GM04503 (cell line): ENCODE measurements around the gene WNK2.
"Not testable (repeated sequence)": the region's sequence is repeated elsewhere in the genome, so short reads cannot be mapped to it uniquely, and the experiment has no call there.

ENCODE experiments used
- DNase-seq: peaks from one replicate; pipeline ENCODE4 v3.0.0-alpha.2; 2012; ENCODE audit warnings: low read depth

WNK2 gene

DNA sequence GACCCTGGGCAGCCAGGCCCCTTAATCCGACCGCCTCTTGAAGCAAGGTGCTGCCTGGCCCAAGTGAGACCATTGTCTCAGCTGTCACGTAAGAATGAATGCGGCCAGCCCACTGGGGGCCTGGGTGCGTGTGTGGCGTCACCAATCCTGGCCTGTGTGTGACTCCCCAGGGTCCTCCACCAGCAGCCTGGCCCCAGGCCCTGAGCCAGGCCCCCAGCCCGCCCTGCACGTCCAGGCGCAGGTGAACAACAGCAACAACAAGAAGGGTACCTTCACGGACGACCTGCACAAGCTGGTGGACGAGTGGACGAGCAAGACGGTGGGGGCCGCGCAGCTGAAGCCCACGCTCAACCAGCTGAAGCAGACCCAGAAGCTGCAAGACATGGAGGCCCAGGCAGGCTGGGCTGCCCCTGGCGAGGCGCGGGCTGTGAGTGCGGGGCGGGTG is 124.2 kb downstream of the WNK2 start:
- DNase-seq = no peak

GRCh38 chr9:93308676-93309075 is 124.7 kb downstream of the WNK2 start:
- DNase-seq = no peak

GRCh38 chr9:93309889-93310425 is 126.0 kb downstream of the WNK2 start:
- no peak for DNase-seq

DNA sequence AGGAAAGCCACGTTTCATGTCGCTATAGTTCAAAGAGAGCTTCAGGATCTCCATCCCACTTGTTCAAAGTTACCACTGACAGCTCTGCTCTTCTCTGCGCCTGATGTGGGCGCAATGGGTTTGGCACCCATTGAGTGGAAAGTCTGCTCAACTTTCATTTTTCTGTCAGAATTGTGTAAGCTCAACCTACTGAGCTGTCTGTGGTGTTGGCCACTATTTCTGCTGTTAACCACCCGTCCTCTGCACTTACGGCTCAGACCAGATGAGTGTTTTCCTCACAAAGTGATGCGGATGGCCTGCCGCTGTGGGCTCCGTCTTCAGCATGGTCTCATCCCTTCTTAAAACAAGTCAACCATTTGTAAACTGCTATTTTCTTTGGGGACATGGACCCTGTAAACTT is 131.2 kb downstream of the WNK2 start:
- DNase-seq = no peak

DNA sequence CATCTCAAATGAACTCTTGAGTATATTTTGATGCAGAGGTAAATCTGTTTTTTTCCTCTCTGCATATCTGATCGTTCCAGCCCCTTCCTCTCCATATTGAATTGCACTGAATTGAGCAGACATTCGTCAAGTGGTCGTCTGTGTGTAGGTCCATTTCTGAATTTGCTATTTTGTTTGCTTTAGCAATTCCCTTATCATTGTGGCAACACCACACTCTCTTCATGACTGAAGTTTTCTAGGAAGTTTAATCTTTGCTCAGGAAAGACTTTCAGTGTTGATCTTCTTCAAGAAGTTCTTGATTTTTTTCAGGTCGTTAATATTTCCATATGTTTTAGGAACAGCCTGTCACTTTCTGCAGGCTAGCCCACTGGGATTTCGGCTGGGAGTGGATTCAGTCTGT is 132.0 kb downstream of the WNK2 start:
- no peak for DNase-seq

GRCh38 chr9:93316726-93317494 is 133.0 kb downstream of the WNK2 start:
- no peak for DNase-seq

- DNase-seq = no peak
These were observed 133.7 kb downstream of the WNK2 start for GRCh38 chr9:93317495-93318094.

DNA sequence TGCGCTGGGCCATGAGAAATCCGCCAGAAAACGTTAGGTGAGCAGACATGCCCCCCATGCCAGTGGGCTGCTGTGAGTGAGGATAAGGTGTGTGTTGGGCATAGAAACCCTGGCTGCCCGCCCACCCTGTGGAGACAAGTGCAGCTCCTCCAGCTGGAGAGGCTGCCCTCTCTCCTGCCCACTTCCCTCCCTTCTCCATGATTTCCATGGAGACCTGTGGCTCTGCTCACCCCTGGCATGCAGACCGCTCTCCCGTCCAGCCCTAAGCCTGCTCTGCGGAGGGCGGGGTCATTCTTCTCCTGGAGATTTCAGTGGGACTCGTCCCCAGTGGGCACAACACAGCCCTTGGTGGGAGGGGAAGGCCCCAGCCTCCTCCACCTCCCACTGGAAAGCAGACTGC is 134.5 kb downstream of the WNK2 start:
- no peak for DNase-seq

GRCh38 chr9:93319301-93319991 is 135.5 kb downstream of the WNK2 start:
- DNase-seq = no peak

GRCh38 chr9:93319992-93320500 is 136.1 kb downstream of the WNK2 start:
- DNase-seq = no peak

- no peak for DNase-seq
These were observed 136.8 kb downstream of the WNK2 start for GRCh38 chr9:93320591-93321219.

- DNase-seq = no peak
These were observed 137.3 kb downstream of the WNK2 start for GRCh38 chr9:93321220-93321610.

- not testable (repeated sequence) for DNase-seq
These were observed 139.6 kb downstream of the WNK2 start for GRCh38 chr9:93323446-93323954.

DNA sequence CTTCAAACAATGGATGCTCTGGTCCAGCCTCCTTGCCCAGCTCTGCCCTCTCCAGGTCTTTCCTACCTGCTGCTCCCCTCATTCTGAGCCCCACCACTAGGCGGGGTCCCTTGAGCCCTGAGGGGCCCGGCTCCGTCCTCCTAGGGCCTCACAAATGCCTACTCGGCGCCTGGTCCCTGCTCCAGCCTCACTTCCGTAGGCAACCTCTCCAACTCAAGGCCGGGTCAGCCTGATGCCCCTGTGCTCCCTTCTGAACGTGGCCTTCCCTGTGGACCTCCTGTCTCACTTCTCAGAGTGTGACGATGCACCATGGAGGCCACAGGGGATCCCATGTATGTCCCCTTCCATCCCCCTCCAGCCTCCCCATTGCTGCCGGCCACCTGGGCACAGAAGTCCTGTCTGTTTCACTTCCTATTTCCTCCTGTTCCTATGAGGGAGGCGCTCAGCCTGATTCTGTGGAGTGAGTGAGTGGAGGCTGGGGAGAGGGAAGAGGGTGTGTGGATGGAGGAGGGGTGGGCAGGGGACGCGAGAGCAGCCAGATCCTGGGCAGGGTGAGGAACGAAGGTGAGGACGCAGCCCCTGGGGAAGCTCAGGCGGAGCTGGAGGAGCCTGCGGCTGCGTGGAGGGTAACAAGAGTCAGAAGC is 140.4 kb downstream of the WNK2 start:
- no peak for DNase-seq

DNA sequence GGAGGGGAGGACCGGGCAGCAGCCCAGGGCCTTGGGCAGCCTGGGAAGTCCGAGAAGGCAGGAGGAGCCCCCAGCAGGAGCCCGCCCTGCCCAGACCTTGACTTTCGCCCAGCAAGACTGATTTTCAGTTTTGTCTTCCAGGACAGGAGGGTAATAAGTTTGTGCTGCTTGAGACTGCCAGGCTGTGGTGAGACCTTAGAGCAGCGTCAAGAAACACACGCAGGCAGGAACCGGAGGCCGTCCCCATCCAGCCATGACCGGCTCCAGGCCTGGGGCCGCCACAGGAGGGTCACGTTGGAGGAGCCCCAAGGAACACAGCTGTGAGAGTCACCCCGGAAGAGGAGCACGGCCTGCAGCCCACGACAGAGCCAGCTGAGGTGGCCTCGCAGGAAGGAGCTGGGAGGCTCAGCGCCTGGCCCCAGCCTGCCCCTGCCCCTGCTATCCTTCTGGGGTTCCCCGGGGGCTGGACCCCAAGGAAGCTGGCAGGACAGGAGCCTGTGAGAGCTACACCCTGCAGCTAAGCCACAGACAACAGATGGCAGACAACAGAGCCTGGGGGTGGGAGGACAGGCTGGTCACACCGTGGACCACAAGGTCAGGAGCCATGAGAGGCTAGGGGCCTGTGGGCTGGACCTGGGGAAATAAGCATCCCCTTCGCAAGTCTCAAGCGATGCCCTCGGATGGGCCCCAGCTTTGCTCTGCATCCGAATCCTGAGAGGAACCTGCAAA is 141.5 kb downstream of the WNK2 start:
- no peak for DNase-seq

DNA sequence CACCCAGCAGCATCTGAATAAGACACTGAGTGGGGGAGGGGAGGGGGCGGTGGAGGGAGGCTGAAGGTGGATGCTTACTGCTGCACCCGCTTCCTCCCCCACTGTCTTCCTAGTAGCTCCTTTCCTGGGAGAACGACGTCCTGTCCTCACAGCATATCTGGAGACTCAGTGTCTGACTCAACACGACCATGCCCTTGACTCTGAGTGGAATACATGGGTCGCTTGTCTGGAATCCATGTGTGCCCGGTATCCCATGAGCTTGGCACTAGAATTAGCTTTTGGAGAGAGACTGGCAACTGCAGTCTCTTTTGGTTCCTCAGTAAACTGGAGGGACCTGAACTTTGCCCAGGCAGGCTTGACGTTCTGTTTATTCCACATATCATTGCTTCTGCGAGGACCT is 142.1 kb downstream of the WNK2 start:
- no peak for DNase-seq

DNA sequence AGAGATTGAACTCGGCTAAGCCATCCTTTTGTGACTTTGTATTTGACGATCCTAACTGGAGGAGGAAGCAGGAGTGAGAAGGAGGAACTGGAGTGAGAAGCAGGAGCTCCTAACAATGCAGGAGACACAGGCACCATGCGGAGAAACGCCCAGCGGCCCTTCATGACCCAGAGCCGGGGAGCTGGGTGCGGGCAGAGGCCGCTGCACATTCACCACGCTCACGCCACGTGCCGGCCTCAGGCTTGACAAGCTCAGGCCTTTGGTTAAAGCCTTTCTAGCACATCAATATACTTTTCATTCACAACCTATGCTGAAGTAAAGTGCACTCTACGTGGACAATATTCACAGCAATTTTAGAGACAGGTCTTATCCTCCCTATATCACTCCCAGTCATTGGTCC is 142.7 kb downstream of the WNK2 start:
- DNase-seq = no peak

GRCh38 chr9:93329629-93330280 is 145.8 kb downstream of the WNK2 start:
- no peak for DNase-seq

DNA sequence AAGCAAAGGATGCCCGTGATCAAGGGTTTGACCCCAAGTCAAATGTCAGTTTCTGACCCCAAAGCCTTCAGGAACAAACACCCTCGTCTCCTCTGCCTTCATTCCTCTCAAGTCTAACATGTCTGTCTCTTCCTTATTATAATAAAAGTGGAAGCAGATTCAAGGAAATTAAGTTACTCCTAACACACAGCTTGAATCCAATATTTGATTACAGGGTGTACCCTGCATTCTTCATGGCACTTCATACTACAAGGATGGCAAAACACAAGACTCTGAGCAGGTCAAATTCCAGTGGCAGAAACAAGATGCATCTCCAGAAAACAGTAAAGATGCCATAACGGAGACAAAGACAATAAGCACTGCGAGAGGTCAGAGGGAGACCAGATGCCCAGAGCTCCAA is 148.4 kb downstream of the WNK2 start:
- no peak for DNase-seq

DNA sequence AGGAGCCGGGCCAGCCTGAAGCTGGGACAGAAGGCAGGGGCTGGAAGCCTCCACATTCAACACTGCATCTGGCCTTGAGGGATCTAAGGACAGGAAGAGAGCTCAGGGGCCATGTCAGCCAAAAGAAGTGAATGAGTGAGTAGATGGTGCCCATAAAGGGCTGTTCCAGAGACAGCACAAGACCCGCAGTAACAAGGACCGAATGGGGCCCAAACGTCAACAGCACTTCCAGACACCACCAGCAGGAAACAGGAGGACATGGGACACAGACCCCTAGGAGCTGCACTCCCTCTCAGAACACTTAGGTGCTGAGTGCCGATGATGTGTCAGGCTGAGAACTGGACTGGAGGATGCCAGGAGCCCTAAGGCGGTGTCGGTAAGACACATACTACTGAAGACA is 152.8 kb downstream of the WNK2 start:
- DNase-seq = no peak
